GM21619 (cell line): ENCODE results near the gene ASCC3.

ENCODE experiments used
- ATAC-seq: cut with Tn5 transposase; IDR thresholded peaks from one replicate; pipeline ENCODE4 v1.9.1; 2021; ENCODE audit not compliant: unreplicated experiment

The ASCC3 gene

DNA sequence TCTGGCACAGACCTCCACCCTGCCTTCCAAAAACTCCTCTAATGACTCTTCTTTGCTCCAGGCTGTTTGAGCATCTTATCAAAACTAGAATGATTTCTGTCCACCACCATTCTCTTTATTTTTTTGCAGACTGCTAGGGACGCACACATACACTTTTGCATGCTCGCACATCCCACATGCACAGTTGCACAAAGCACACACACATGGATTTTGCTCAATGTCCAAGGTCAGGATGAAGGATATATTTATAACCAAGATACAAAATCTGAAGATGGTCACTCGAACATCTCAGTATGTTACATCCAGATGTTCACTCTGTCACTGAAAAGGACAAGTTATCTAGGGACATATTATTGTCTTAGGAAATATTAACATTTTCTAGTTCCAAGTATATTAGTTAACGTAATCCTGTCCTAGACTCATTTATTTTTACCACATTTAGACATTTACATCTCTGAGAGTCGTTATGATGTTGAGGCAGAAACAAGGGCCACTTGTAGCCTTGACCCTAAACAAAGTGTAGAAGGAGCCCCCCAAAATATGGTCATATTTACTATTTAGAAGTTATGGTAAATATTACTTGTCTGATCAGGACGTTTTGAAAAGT lies 413.0 kb downstream of the ASCC3 start:
- ATAC-seq, result no peak

DNA sequence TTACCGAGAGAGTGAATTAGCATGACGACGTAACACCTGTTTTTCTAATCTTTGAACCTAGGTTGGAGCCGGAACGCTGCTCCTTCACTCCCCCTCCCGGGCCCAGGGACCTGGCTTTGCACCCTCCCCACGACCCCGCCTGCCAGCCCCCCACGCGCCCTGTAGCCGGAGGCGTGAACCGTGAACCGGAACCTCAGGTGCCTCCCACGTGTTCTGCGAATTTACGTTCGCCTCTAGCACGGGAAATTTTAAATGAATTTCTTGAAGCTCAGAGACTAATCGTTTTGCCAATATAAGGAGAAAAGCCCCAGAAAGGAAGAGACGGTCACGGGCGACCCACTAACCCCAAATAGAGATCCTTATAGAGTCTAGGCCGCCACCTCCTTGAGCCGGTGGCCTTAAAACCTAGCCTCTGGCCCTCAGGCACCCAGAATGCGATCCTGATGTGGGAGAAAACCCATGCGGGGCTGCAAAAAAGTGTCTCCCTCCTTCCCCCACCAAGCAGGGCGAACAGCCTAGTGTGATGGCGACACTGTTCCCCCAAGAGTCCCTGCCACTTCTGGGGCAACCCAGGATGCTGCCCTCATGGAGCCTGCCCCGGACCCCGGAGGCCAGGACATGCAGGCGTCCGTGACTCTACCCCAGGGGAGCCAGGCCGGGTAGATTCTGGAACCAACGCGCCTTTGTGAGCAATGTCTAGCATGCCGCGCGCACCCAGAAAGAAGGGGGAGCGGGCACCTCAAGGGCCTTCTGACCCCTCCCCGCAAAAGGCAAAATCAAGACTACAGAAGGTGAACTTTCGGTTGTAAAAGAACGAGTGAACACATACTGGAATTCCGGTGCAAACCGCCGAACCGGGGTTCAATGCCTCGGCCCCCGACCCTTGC lies 413.8 kb downstream of the ASCC3 start:
- no peak for ATAC-seq

DNA sequence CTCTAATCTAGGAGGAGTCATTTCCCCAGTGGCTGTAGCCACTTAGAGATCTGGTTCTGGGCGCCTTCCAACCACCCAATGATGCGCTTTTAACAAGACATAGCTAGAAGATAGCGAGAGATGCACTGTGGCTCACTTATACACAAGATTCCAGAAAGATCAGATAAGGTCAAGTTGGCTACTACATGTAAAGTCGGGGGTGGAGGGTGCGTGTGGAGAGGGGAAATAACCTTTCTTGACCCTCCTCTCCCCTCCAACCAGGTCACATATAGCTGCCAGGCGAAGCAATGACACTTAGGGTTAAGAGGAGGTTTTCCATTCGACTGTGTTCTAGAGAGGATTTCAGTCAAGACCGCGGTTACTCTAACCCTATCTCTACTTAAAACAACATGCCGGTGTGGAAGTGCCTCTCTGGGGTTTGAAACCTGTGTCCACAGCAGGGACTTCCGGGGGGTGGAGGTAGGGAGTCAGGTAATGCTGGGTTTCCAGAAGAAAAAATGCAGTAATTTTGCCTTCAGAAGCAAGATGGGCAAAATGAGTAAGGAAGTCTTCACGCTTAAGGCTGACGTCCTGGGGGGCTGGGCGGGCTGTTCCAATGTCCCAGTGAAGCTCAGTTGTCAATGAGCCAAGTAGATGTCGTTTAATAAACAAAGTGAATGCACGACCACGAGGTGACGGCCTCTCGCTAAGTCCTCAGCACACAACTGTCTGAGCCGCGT lies 414.6 kb downstream of the ASCC3 start:
- no peak for ATAC-seq

DNA sequence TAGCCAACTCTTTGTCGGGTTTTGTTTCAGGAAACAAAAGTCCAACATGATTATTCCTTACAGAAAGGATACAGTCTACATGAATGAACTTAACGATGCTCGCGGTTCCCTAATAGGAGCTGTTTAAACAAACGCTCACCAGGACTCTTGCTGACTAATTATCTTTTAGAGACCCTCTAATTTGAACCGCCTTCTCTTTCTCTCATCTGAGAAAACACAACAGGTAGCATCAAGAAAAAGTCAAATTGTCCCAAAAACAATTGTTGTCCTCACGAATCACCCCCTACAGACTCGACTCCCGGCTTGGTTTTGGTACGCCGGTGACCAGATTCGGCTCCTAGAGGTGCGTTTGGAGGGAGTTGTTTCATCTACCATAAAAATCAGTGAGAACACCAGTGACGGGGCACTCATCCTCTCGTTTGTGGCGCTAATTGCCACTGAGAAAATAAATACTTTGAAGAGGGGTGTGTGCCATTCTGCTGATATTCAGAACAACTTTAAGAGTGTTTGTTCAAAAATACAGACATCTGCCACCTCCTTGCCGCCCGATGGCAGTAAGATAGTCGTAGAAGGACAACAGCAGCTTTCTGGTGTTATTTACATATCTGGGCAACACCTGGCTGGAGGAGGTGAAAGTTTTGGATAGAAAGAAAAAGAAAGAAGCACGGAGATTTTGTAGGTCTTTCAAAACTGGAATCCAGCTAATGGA lies 415.3 kb downstream of the ASCC3 start:
- no peak for ATAC-seq

DNA sequence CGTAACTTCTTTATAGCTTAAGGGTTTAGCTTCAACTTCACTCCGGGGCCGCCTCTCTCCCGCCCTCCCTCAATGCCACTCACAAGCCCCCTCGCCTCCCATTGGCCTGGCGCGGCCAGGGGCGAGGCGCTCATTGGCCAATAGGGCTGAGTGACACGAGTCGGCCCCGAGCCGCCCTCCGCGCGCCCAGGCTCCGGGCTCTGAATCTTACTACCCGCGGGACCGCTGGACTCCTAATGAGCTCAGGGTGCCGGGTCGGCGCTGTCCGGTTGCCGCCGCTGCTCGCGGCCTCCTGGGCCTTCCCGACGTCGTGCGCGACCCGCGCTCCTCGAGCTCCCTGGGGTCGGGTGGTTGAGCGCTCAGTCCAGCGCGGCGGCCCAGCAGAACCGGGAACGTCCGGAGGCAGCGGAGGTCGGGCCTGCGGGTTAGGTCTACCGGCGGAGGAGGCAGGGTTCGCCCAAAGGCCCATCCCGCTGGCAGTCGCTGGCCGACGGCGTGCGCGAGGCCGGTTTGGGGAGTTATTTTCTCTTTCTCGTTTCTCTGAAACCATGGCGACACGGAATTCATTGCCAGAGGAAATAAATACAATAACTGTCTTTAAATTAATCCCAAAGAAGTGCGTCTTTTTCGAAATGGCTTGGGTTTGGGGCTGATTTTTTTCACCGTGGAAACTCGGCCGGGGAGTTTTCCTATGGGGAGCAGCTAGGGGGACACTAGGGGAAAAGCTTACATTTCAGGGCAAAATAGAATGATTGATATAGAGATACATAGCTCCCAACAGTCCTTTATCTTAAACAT lies 416.0 kb downstream of the ASCC3 start, which contains the start of gene SIM1:
SIM1 (minus strand) TSS at position 19 of the 798 bp plus-strand sequence. CDS start 1,453 bp downstream, outside the sequence.
- peak; percentile 54 for ATAC-seq

DNA sequence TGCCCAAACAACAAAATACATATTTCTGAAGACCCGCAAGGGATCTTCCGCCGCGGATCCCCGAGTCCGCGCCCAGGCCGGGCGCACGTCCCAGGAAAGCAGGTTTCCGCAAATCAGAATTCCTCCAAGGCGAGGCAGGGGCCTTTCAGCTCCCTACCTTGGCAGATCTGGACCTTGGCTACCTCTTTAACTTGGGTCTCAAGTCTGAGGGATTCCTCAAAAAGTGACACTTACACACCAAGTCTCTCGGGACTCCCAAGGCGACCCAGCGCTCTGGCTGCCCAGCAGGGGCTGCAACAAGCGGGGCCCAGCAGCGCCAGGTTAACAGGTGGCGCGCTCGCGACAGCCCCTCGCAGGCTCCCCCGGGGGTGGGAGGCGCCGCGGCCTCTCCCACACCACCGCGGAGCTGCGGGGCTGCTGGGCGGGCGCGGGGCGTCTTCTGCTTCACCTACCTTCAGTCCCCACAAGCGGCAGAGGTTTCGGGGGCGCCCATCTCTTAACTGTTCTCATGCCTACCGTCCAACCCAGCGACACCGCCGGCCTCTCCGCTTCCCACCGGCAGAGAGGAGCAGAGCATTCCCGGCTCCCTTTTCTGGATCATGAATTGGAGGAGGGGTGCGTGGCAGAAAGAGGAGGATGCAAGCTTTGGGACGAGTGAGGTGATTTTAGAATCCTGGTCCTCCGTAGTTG lies 416.8 kb downstream of the ASCC3 start:
- no peak for ATAC-seq

DNA sequence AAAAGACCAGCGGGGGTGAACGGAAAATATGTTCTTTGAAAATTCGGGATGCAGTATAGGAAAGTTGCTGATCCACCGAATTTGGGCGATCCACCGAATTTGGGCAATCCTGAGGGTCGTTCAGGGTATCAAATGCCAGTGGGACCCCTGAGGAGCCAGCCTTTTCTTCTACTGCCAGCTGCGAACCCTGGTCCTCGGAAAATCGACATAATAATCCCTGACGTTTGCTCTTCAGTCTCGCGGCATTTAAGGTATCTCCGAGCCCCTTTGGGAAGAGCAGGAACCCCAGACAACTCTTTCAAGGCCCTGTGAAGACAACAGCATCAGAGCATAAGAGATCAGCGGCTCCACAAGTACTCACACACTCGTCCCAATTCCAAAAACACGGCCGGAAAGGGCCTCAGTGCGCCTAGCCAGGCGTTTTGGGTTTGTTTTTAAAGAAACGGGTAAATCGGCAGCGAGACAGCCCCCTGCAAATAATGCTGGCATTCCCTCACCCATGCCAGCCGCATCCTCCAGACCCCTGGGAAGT lies 417.4 kb downstream of the ASCC3 start:
- ATAC-seq, result no peak

DNA sequence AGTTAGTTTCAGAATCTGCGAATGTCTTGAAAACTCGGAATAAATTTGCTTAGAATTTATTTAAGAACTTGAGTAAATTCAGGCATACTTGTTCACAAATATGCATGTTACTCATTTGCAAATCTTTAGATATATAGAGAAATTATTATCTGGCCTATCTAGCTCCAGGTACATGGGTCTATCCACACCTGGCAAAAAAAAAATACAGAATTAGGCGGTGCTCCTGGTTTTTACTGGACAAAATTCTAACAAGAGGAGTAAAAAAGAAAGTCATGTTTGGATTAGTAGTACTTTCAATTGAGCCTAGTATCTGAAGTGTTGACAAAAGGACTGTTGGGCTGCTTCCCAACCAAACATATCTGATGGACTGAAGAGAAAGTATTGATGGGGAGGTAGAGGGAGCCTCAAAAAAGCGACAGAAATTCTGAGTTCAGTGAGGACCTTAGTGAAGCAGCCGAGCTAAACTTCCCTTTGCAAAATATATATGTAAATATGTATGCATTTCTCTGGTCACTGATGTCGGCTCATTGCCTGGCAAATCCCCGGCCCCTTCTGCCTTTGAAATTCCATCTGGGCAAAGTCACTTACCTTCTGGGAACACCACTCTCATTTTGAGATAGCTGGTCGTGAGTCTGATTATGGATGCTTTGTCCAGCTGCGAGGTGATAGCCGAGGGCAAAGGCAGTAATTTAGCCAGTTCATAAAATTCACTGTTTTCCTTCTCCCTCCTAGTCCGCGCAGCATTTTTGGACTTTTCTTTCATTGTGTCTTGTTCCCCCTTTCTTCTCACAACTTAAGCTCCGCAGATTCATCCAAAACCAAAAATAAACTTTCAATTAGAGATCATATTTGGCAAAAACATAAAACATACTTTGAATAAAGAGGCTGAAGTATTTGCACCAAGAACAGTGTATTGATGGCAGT lies 418.2 kb downstream of the ASCC3 start:
- ATAC-seq, result no peak

DNA sequence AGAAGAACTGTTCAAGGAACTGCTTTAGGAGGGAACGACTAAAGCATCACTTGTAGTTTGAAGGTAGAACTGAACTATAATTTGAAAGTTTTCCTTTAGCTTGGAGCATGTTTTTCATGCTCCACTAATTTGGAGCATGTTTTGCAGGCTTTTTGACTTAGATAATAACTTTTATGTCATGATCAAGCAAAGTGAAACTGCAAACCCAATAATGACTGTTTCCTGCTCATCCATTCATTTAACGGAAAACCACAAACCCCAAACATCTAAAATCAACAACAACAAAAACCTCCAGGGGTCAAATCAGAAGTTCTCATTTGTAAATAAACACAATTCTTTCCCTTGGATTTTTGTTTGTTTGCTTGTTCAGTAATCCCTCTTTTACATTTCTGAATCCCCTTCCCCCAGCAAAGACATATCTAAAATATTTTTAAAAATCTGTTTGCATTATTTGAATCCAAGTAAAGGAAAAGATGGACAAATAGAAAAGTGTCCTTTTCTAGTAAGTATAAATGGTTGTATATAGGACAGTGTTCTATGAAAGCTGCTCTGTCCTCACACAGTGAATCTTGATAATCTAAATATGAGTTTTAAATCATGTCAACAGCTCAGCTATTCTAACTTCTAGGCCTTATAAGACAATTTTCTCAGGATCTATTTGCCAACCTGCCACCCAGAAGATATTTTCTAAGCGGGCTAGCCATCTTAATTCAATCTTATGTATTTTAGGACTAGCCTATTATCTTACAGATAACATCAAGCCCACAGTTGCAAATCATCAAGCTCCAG lies 419.0 kb downstream of the ASCC3 start:
- no peak for ATAC-seq

DNA sequence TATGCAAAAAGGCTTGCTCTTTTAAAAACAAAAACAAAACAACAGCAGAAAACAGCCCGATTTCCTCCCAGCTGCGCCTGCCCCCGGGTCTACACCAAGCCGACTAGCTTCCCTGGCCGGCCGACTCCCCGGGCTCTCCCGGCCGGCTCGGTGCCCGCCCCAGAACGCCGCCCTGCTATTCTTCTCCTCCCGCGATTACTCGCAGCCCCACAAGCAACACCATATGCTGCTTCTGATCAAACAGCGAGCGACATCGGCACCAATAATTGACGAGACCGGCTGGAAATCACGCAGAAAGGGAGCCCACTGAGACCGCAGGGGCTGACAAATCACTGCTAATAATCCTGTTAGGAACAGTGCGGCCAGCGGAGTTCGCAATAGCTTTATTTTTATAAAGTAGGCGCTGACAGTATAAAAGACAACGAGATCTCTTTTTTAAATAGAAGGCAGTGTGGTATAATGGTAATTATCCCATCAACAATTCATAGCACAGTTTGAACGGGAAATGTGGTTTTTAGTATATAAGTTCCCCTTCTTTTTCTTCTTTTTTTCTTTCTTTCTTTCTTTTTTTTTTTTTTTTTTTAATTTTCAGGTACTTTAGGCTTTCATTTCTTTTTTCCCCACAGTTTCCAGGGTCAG lies 419.7 kb downstream of the ASCC3 start:
- no peak for ATAC-seq

DNA sequence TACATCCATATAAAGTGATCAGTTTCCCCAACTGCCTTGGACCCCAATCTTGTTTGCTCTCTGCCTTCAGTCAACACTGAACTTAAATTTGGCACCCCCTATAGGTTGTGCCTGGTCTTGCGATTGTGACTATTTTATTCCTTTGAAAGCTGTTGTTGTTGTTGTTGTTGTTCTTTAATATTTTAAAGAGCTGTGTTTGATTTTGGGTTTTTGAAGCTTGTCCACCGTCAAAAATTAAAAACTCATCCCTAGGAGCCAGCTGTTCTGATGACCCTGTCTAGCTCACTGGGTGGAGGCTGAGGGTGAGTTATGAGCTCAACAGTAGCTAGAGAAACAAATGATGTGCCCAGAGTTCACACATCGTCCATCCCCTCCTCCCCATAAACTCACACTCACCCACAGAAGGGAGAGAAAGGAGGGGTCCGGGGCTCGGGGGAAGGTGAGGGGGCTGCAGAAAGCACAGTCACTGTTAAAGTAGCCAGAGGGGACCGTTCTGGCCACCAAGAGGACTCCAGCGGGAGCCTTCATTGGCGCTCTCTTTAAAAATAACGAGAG lies 420.4 kb downstream of the ASCC3 start:
- ATAC-seq, result no peak

DNA sequence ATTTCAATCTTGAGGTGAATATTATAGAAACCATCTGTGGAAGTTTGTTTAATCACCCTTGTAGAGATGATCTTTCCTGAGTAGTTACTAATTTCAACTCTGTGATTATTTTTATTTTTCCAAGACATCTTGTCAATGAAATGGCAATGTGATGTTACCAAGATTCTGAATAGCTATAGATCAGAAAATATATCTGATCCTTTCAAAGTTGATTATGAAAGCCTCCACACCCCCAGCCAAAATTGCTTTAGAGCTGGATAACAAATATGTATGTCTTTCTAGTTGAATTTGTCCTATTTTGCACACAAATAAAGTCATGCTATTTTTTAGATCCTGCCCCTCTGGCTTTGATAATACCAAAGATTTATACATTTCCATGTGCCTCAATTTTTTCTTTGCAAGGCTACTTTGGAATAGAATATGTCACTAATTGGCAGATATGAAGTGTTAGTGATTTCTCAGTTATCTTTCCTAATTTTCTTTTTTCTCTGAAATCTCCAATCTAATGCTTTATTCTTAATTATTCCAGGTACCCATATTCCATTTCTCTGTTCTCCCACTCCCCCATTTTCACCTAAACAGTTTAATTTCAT lies 421.4 kb downstream of the ASCC3 start:
- no peak for ATAC-seq

DNA sequence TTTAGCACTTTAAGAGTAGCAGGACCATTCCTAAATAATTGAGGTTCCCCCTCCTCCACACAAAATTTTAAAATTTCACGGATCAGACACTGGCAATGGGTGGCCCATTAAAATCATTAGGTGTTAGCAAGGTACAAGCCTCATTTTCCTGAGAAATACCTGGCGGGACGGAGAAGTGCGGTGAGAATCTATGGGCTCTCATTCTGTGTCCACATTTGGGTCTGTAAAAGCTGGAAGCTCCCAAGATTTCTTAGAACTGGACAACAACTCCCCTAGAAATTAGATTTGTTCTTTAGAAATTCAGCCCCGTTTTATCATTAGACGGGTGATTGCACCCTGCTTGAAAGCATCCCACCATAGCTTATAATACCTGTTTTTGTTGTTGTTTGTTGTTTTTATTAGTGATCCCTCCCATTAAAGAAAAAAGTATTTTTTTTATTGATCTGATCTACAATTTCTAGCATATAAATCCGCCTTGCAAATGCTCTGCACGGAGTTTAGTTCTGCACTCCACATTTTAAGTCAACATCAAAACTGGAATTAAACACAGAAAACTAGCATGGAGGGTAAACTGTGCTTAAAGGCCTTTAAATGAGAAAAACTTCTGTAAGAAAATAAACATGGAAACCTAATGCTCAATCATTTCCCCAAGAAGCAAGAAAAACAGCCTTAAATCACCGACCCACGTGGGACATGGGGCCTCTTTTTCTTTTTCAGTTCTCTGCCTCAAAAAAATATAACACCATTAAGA lies 422.1 kb downstream of the ASCC3 start:
- no peak for ATAC-seq
